IMR-90 (cell line): ENCODE measurements around the gene BAZ2A. TPM values are rescaled to one million over a fixed set of nuclear protein-coding genes. Genes with fewer than 3 reads are reported as not detected.

ENCODE experiments used
- ATAC-seq: fragments of 200-7000 bp; cut with Tn5 transposase; 2 replicates; pipeline ENCODE4 v1.9.1; 2020; ENCODE audit warnings: low read depth, mild to moderate bottlenecking, moderate library complexity
- BruUV-seq: library from RNA; stranded (reverse); fragments of 400-500 nt; replicated peaks from 2 replicates; lab custom pipeline; 2021; lab: Mats Ljungman, UMichigan
- CTCF ChIA-PET: fragments of 300-600 bp; formaldehyde crosslinking; extraction: SDS; loops from one replicate; lab custom pipeline; 2021; ENCODE audit warnings: antibody characterized with exemption; lab: Yijun Ruan, JAX
- POLR2A ChIA-PET: fragments of 300-600 bp; sonication (Branson Sonifier 250); formaldehyde crosslinking; loops from one replicate; lab custom pipeline; 2022; ENCODE audit warnings: antibody characterized with exemption; ENCODE audit not compliant: unreplicated experiment; lab: Charles Lee
- DNase-seq: peaks from one replicate; pipeline ENCODE4 v3.0.0; 2013
- H2AFZ ChIP-seq: replicated peaks from 2 replicates; pipeline ENCODE3; 2013; ENCODE audit warnings: low read length, mild to moderate bottlenecking; ENCODE audit not compliant: poor library complexity
- H2AK5ac ChIP-seq: 2 replicates; pipeline ENCODE4 v1.6.1; 2013; ENCODE audit warnings: low read depth, low read length, inconsistent platforms
- H2AK9ac ChIP-seq: replicated peaks from 2 replicates; pipeline ENCODE3; 2013; ENCODE audit warnings: mild to moderate bottlenecking, low read depth, low read length, moderate library complexity; ENCODE audit not compliant: poor library complexity
- H2BK120ac ChIP-seq: 2 replicates; pipeline ENCODE4 v1.6.1; 2013; ENCODE audit warnings: low read depth, low read length, inconsistent platforms
- H2BK15ac ChIP-seq: 3 replicates; pipeline ENCODE4 v1.6.1; 2013; ENCODE audit warnings: low read depth, low read length, inconsistent platforms
- H2BK20ac ChIP-seq: 2 replicates; pipeline ENCODE4 v1.6.1; 2013; ENCODE audit warnings: low read depth, mild to moderate bottlenecking, inconsistent platforms, low read length, moderate library complexity
- H2BK5ac ChIP-seq: 2 replicates; pipeline ENCODE4 v1.6.1; 2013; ENCODE audit warnings: mild to moderate bottlenecking, low read depth, low read length, inconsistent platforms; ENCODE audit not compliant: poor library complexity, severe bottlenecking
- H3K14ac ChIP-seq: replicated peaks from 2 replicates; pipeline ENCODE4 v1.6.1; 2013; ENCODE audit warnings: low read depth, low read length, inconsistent platforms
- H3K18ac ChIP-seq: 2 replicates; pipeline ENCODE4 v1.6.1; 2013; ENCODE audit warnings: low read depth, low read length, control low read depth
- H3K23ac ChIP-seq: 2 replicates; pipeline ENCODE4 v1.6.1; 2013; ENCODE audit warnings: low read depth, low read length, inconsistent platforms
- H3K27ac ChIP-seq: 2 replicates; pipeline ENCODE4 v1.5.1; 2013; ENCODE audit warnings: mild to moderate bottlenecking, control low read depth, low read length; ENCODE audit not compliant: insufficient read depth
- H3K27me3 ChIP-seq: 2 replicates; pipeline ENCODE4 v1.6.1; 2013; ENCODE audit warnings: low read length; ENCODE audit not compliant: control insufficient read depth, insufficient read depth
- H3K36me3 ChIP-seq: 2 replicates; pipeline ENCODE4 v1.6.1; 2013; ENCODE audit warnings: low read length, mixed read lengths; ENCODE audit not compliant: control insufficient read depth, insufficient read depth
- H3K4ac ChIP-seq: 2 replicates; pipeline ENCODE4 v1.6.1; 2013; ENCODE audit warnings: low read depth, low read length, inconsistent platforms
- H3K4me1 ChIP-seq: 2 replicates; pipeline ENCODE4 v1.6.1; 2013; ENCODE audit warnings: low read length, mixed read lengths; ENCODE audit not compliant: control insufficient read depth, insufficient read depth
- H3K4me2 ChIP-seq: 2 replicates; pipeline ENCODE4 v1.6.1; 2013; ENCODE audit warnings: low read depth, mild to moderate bottlenecking, control low read depth, low read length, moderate library complexity
- H3K4me3 ChIP-seq: 2 replicates; pipeline ENCODE4 v1.5.1; 2013; ENCODE audit warnings: low read depth, mild to moderate bottlenecking, control low read depth, low read length, moderate library complexity; ENCODE audit not compliant: insufficient read depth
- H3K56ac ChIP-seq: 2 replicates; pipeline ENCODE4 v1.6.1; 2013; ENCODE audit warnings: low read length, inconsistent platforms; ENCODE audit not compliant: insufficient read depth; ENCODE audit errors: extremely low read depth
- H3K79me1 ChIP-seq, 2 experiments: 2 replicates each; pipeline ENCODE4 v1.6.1; 2013; ENCODE audit warnings: low read length in 2 of 2, inconsistent platforms in 1 of 2, low read depth in 1 of 2
- H3K9ac ChIP-seq: 2 replicates; pipeline ENCODE4 v1.6.1; 2013; ENCODE audit warnings: low read depth, low read length, control low read depth
- H3K9me1 ChIP-seq: 2 replicates; pipeline ENCODE4 v1.6.1; 2013; ENCODE audit warnings: low read length, inconsistent platforms; ENCODE audit not compliant: insufficient read depth
- H3K9me3 ChIP-seq: 2 replicates; pipeline ENCODE4 v1.6.1; 2013; ENCODE audit warnings: low read length; ENCODE audit not compliant: control insufficient read depth, insufficient read depth
- H4K20me1 ChIP-seq: 2 replicates; pipeline ENCODE4 v1.6.1; 2013; ENCODE audit warnings: low read length, inconsistent platforms; ENCODE audit not compliant: insufficient read depth
- H4K5ac ChIP-seq: 2 replicates; pipeline ENCODE4 v1.6.1; 2013; ENCODE audit warnings: mild to moderate bottlenecking, low read depth, low read length, control low read depth
- H4K8ac ChIP-seq, 2 experiments: 2 replicates each; pipeline ENCODE4 v1.6.1; 2013; ENCODE audit warnings: low read depth in 2 of 2, low read length in 2 of 2, control low read depth in 1 of 2, inconsistent platforms in 1 of 2
- H4K91ac ChIP-seq: 2 replicates; pipeline ENCODE4 v1.6.1; 2013; ENCODE audit warnings: low read depth, low read length, inconsistent platforms; ENCODE audit not compliant: insufficient read depth
- BHLHE40 ChIP-seq: fragments of 150-350 bp; IDR thresholded peaks from 2 replicates; pipeline ENCODE4 v1.6.1; 2016; ENCODE audit warnings: mild to moderate bottlenecking, low read depth, low read length
- CEBPB ChIP-seq: IDR thresholded peaks from 2 replicates; pipeline ENCODE4 v1.6.1; 2012; ENCODE audit warnings: low read depth, low read length, improper control_type of control experiment
- CHD1 ChIP-seq: IDR thresholded peaks from 2 replicates; pipeline ENCODE4 v1.6.1; 2012; ENCODE audit warnings: low read depth, low read length, improper control_type of control experiment
- FOS ChIP-seq: fragments of 150-350 bp; IDR thresholded peaks from 2 replicates; pipeline ENCODE4 v1.6.1; 2016; ENCODE audit warnings: low read depth, low read length
- MAFK ChIP-seq: IDR thresholded peaks from 2 replicates; pipeline ENCODE4 v1.6.1; 2012; ENCODE audit warnings: low read depth, low read length, improper control_type of control experiment
- MAZ ChIP-seq: IDR thresholded peaks from 2 replicates; pipeline ENCODE4 v1.6.1; 2012; ENCODE audit warnings: low read depth, mild to moderate bottlenecking, low read length, improper control_type of control experiment, moderate library complexity, borderline replicate concordance
- MXI1 ChIP-seq: IDR thresholded peaks from 2 replicates; pipeline ENCODE4 v1.6.1; 2012; ENCODE audit warnings: low read depth, mild to moderate bottlenecking, low read length, moderate library complexity, borderline replicate concordance
- NFE2L2 ChIP-seq: fragments of 150-350 bp; IDR thresholded peaks from 2 replicates; pipeline ENCODE4 v1.6.1; 2016; ENCODE audit warnings: low read depth, mild to moderate bottlenecking, low read length
- POLR2A ChIP-seq: IDR thresholded peaks from 2 replicates; pipeline ENCODE4 v1.6.1; 2012; ENCODE audit warnings: mild to moderate bottlenecking, low read depth, low read length
- RAD21 ChIP-seq: IDR thresholded peaks from 2 replicates; pipeline ENCODE4 v1.6.1; 2012; ENCODE audit warnings: low read length, improper control_type of control experiment
- RCOR1 ChIP-seq: IDR thresholded peaks from 2 replicates; pipeline ENCODE4 v1.6.1; 2012; ENCODE audit warnings: mild to moderate bottlenecking, low read length, improper control_type of control experiment; ENCODE audit not compliant: insufficient replicate concordance
- RFX5 ChIP-seq: IDR thresholded peaks from 2 replicates; pipeline ENCODE4 v1.8.0; 2012; ENCODE audit warnings: low read depth, mild to moderate bottlenecking, low read length, moderate library complexity
- SMC3 ChIP-seq: fragments of 150-350 bp; IDR thresholded peaks from 2 replicates; pipeline ENCODE4 v1.6.1; 2016; ENCODE audit warnings: low read depth, mild to moderate bottlenecking, antibody characterized with exemption, low read length, moderate library complexity
- WGBS, 2 experiments: methylation state at CpG; one replicate each; pipeline versions ENCODE4 v1.1.5 to v1.1.7; 2013; ENCODE audit warnings: missing lambda C conversion rate in 2 of 2; ENCODE audit not compliant: insufficient read length in 1 of 2; ENCODE audit errors: extremely low coverage in 2 of 2; 5-methylcytosine and 5-hydroxymethylcytosine counted together
- dilution Hi-C: fragments of 300-500 bp; cut with HindIII; formaldehyde crosslinking; loops from one replicate; pipeline ENCODE4 v1.14.3; 2018; ENCODE audit warnings: low sequenced_read_pairs; ENCODE audit not compliant: unreplicated experiment
- in situ Hi-C: fragments of 300-500 bp; cut with MboI; formaldehyde crosslinking; loops from 3 replicates; pipeline ENCODE4 v1.14.3; 2019; ENCODE audit warnings: low sequenced_read_pairs, inconsistent platforms, mixed read lengths
- intact Hi-C: fragments of 100-400 bp; cut with micrococcal nuclease; formaldehyde crosslinking; loops from 2 replicates; pipeline ENCODE4 v1.10.0; 2022
- polyA plus RNA-seq, 3 experiments: library from polyadenylated mRNA; depleted of rRNA; stranded (reverse); fragments of >200 nt; gene quantifications; 2 replicates each; pipeline ENCODE4 v1.2.3, GENCODE V29; 2012; ENCODE audit warnings: low replicate concordance in 1 of 3
- total RNA-seq: library from RNA; depleted of rRNA; stranded (reverse); fragments of >200 nt; gene quantifications from 2 replicates; pipeline ENCODE4 v1.2.3, GENCODE V29; 2012
- TF ChIP-seq, protein P1 (sequence below): conservative IDR thresholded peaks from 2 replicates; pipeline ENCODE4 v1.5.1; 2012; ENCODE audit warnings: mild to moderate bottlenecking, low read depth, low read length, improper control_type of control experiment
- TF ChIP-seq, protein P2 (sequence below): fragments of 150-350 bp; IDR thresholded peaks from 2 replicates; pipeline ENCODE4 v1.6.1; 2016; ENCODE audit warnings: low read depth, mild to moderate bottlenecking, low read length, moderate library complexity, borderline replicate concordance
- TF ChIP-seq, protein P3 (sequence below): fragments of 150-350 bp; IDR thresholded peaks from 2 replicates; pipeline ENCODE4 v1.6.1; 2017; ENCODE audit warnings: mild to moderate bottlenecking, antibody characterized with exemption, low read length, low read depth

BAZ2A gene
- total and polyA plus RNA-seq, 2 of the 4 experiments (the other 2 are of a cell fraction), result 15.4 to 42.8 TPM

DNA sequence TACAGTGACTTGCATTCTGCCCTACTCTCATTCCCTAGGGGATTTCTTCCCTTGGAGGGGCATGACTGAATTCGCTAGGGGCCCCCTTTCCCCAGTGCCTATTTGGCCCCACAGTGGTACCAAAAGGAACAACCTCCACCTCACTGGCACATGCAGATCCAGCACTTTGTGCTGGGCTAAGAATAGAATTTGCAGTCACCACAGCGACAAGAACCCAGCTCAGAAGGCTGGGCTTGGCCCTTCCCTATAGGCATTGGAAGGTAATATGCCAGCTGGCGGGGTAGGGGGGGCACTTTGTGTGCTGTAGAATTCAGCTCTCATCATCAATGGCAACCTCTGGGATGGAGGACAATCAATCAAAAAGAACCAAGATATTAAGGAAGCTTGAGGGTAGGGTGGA is 13.9 kb downstream of the BAZ2A start:
- no peaks in the 10 kb centered on the region for H3K9me3 ChIP-seq
- no peak overlapping the region for H2BK15ac ChIP-seq
- no TSS peak for BruUV-seq
- no peak overlapping the region for H3K23ac ChIP-seq
- H3K27ac ChIP-seq, result no peak overlapping the region
- intact Hi-C loops (no loop called here), in situ Hi-C loops (no loop called here), dilution Hi-C loops (no loop called here)
- no peak overlapping the region for H4K8ac ChIP-seq
- no peak overlapping the region for H2BK120ac ChIP-seq
- no peak overlapping the region for H3K4me3 ChIP-seq
- no peak overlapping the region for H3K9ac ChIP-seq
- H3K36me3 ChIP-seq, result peaks cover 71% of the 10 kb centered on the region
- no peak overlapping the region for H2BK5ac ChIP-seq
- no peak overlapping the region for H2AFZ ChIP-seq
- no peaks in the 10 kb centered on the region for H3K4me1 ChIP-seq
- H3K56ac ChIP-seq, result no peak overlapping the region
- H3K9me1 ChIP-seq, result 0 out of 2 replicates have a peak, but pooled peaks cover 3% of the 10 kb centered on the region
- ChIA-PET CTCF (no interaction called here), POLR2A (interaction anchor here (0.5 kb wide), 1 partner anchor 105 kb away, joined by 3 read pairs; no protein-coding TSS in a partner anchor)
- DNase-seq, result no peak
- WGBS, 2 experiments, result no CpG with 5 or more reads among the region's 3 CpGs
- H2BK20ac ChIP-seq, result no peak overlapping the region
- H4K91ac ChIP-seq, result no peak overlapping the region
- H3K4ac ChIP-seq, result no peak overlapping the region
- H3K79me1 ChIP-seq, result peaks cover 47 to 67% of the 10 kb centered on the region in 2 experiments
- H3K18ac ChIP-seq, result no peak overlapping the region
- ATAC-seq, result no peak
- no peak overlapping the region for H3K14ac ChIP-seq
- no peaks in the 10 kb centered on the region for H3K27me3 ChIP-seq
- no peak overlapping the region for H4K5ac ChIP-seq
- H2AK9ac ChIP-seq, result no peak overlapping the region
- no peak overlapping the region for H3K4me2 ChIP-seq
- H2AK5ac ChIP-seq, result no peak overlapping the region
- TF ChIP-seq SMC3 (no peak), POLR2A (no peak), MXI1 (no peak), CEBPB (no peak), RFX5 (no peak), RCOR1 (no peak), CHD1 (no peak), FOS (no peak), MAFK (no peak), BHLHE40 (no peak), RAD21 (no peak), MAZ (no peak), NFE2L2 (no peak)
- TF ChIP-seq, protein P1, sequence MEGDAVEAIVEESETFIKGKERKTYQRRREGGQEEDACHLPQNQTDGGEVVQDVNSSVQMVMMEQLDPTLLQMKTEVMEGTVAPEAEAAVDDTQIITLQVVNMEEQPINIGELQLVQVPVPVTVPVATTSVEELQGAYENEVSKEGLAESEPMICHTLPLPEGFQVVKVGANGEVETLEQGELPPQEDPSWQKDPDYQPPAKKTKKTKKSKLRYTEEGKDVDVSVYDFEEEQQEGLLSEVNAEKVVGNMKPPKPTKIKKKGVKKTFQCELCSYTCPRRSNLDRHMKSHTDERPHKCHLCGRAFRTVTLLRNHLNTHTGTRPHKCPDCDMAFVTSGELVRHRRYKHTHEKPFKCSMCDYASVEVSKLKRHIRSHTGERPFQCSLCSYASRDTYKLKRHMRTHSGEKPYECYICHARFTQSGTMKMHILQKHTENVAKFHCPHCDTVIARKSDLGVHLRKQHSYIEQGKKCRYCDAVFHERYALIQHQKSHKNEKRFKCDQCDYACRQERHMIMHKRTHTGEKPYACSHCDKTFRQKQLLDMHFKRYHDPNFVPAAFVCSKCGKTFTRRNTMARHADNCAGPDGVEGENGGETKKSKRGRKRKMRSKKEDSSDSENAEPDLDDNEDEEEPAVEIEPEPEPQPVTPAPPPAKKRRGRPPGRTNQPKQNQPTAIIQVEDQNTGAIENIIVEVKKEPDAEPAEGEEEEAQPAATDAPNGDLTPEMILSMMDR, result no peak
- TF ChIP-seq, protein P2, sequence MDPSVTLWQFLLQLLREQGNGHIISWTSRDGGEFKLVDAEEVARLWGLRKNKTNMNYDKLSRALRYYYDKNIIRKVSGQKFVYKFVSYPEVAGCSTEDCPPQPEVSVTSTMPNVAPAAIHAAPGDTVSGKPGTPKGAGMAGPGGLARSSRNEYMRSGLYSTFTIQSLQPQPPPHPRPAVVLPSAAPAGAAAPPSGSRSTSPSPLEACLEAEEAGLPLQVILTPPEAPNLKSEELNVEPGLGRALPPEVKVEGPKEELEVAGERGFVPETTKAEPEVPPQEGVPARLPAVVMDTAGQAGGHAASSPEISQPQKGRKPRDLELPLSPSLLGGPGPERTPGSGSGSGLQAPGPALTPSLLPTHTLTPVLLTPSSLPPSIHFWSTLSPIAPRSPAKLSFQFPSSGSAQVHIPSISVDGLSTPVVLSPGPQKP, result no peak
- TF ChIP-seq, protein P3, sequence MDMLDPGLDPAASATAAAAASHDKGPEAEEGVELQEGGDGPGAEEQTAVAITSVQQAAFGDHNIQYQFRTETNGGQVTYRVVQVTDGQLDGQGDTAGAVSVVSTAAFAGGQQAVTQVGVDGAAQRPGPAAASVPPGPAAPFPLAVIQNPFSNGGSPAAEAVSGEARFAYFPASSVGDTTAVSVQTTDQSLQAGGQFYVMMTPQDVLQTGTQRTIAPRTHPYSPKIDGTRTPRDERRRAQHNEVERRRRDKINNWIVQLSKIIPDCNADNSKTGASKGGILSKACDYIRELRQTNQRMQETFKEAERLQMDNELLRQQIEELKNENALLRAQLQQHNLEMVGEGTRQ, result no peak
- peaks cover 45% of the 10 kb centered on the region for H4K20me1 ChIP-seq
